GM12878 (cell line): Measurements from ENCODE around the gene HOXD9. TPM values are rescaled to one million over a fixed set of nuclear protein-coding genes. Genes with fewer than 3 reads are reported as not detected.

Source experiments
- ATAC-seq: fragments of 200-7000 bp; cut with Tn5 transposase; 3 replicates; pipeline ENCODE4 v1.9.1; 2020; ENCODE audit warnings: mild to moderate bottlenecking, moderate library complexity
- BruUV-seq: library from RNA; stranded (reverse); fragments of 400-500 nt; replicated peaks from 2 replicates; lab custom pipeline; 2021; lab: Mats Ljungman, UMichigan
- CTCF ChIA-PET: fragments of 300-600 bp; sonication (Branson Sonifier 250); formaldehyde crosslinking; extraction: SDS; loops from one replicate; lab custom pipeline; 2021; ENCODE audit warnings: inconsistent platforms; lab: Yijun Ruan, JAX
- POLR2A ChIA-PET: fragments of 350-600 bp; formaldehyde crosslinking; extraction: SDS; loops from one replicate; lab custom pipeline; 2021; ENCODE audit warnings: inconsistent platforms; lab: Charles Lee
- RAD21 ChIA-PET: fragments of 300-600 bp; sonication (Branson Sonifier 250); formaldehyde crosslinking; loops from one replicate; lab custom pipeline; 2023; ENCODE audit warnings: antibody characterized with exemption; ENCODE audit not compliant: unreplicated experiment; lab: Charles Lee
- SMC1A ChIA-PET: fragments of 300-600 bp; sonication (Branson Sonifier 250); formaldehyde crosslinking; loops from one replicate; lab custom pipeline; 2023; ENCODE audit not compliant: unreplicated experiment, uncharacterized antibody; lab: Charles Lee
- DNase-seq: peaks from one replicate; pipeline ENCODE4 v3.0.0-alpha.2; 2011; ENCODE audit warnings: low read depth, low spot score
- FAIRE-seq: peaks from 3 replicates; lab custom pipeline; 2011; peaks lifted over from hg19 to GRCh38; lab: Jason Lieb, UNC
- H2AFZ ChIP-seq: 2 replicates; pipeline ENCODE4 v1.6.0; 2011; ENCODE audit warnings: low read depth, low read length, control low read depth; ENCODE audit not compliant: control insufficient read depth
- H3K27ac ChIP-seq: 2 replicates; pipeline ENCODE4 v1.5.1; 2011; ENCODE audit warnings: control low read depth; ENCODE audit not compliant: control insufficient read depth, insufficient read depth
- H3K27me3 ChIP-seq, 2 experiments: replicated peaks in 1 of 2; 2 replicates each; pipeline versions ENCODE4 v1.6.0 to v1.6.1; 2011; ENCODE audit warnings: low read length in 1 of 2; ENCODE audit not compliant: control insufficient read depth in 2 of 2, insufficient read depth in 2 of 2
- H3K36me3 ChIP-seq, 2 experiments: 2 replicates each; pipeline ENCODE4 v1.5.1; 2011; ENCODE audit warnings: low read length in 1 of 2; ENCODE audit not compliant: control insufficient read depth in 2 of 2, insufficient read depth in 2 of 2
- H3K4me1 ChIP-seq: 2 replicates; pipeline ENCODE4 v1.6.1; 2011; ENCODE audit warnings: mild to moderate bottlenecking, low read length, moderate library complexity, mixed read lengths; ENCODE audit not compliant: control insufficient read depth, insufficient read depth
- H3K4me2 ChIP-seq: 2 replicates; pipeline ENCODE4 v1.6.0; 2011; ENCODE audit warnings: control low read depth; ENCODE audit not compliant: control insufficient read depth, insufficient read depth
- H3K4me3 ChIP-seq: fragments of 200-600 bp; sonication (generic); 2 replicates; pipeline ENCODE4 v1.5.1; 2016
- H3K79me2 ChIP-seq: 2 replicates; pipeline ENCODE4 v1.6.0; 2011; ENCODE audit warnings: low read length; ENCODE audit not compliant: control insufficient read depth, insufficient read depth
- H3K9ac ChIP-seq: 2 replicates; pipeline ENCODE4 v1.8.0; 2011; ENCODE audit warnings: low read length, control low read depth, mixed read lengths; ENCODE audit not compliant: control insufficient read depth, insufficient read depth
- H3K9me3 ChIP-seq: replicated peaks from 3 replicates; pipeline ENCODE4 v1.5.1; 2011; ENCODE audit warnings: mild to moderate bottlenecking, low read length; ENCODE audit not compliant: control insufficient read depth, insufficient read depth
- H4K20me1 ChIP-seq: 2 replicates; pipeline ENCODE4 v1.6.0; 2011; ENCODE audit not compliant: control insufficient read depth, insufficient read depth
- CREM ChIP-seq: IDR thresholded peaks from 2 replicates; pipeline ENCODE4 v1.6.1; 2014; ENCODE audit warnings: antibody characterized with exemption, low read depth
- EP300 ChIP-seq, 2 experiments: fragments of 150-350 bp in 1 of 2; IDR thresholded peaks; 2 replicates each; pipeline ENCODE4 v1.6.1; 2011 to 2012; ENCODE audit warnings: low read depth in 2 of 2, low read length in 2 of 2, borderline replicate concordance in 1 of 2, improper control_type of control experiment in 1 of 2, inconsistent platforms in 1 of 2; ENCODE audit not compliant: control insufficient read depth in 1 of 2
- NFIC ChIP-seq: IDR thresholded peaks from 2 replicates; pipeline ENCODE4 v1.6.1; 2012; ENCODE audit warnings: low read depth, mild to moderate bottlenecking, inconsistent platforms, low read length, moderate library complexity
- POLR2AphosphoS2 ChIP-seq: IDR thresholded peaks from 2 replicates; pipeline ENCODE4 v1.6.1; 2011; ENCODE audit warnings: low read depth, mild to moderate bottlenecking, low read length, improper control_type of control experiment, moderate library complexity
- RELB ChIP-seq: fragments of 450-650 bp; IDR thresholded peaks from 2 replicates; pipeline ENCODE4 v1.6.1; 2017; ENCODE audit warnings: low read depth, mild to moderate bottlenecking, moderate library complexity
- SMAD1 ChIP-seq: fragments of 450-650 bp; IDR thresholded peaks from 2 replicates; pipeline ENCODE4 v1.6.1; 2018; ENCODE audit warnings: mild to moderate bottlenecking, low read depth; ENCODE audit not compliant: partially characterized antibody
- TCF3 ChIP-seq: IDR thresholded peaks from 2 replicates; pipeline ENCODE4 v1.6.1; 2012; ENCODE audit warnings: low read depth, mild to moderate bottlenecking, low read length, borderline replicate concordance; ENCODE audit not compliant: insufficient read depth
- ZNF384 ChIP-seq: IDR thresholded peaks from 2 replicates; pipeline ENCODE4 v1.6.1; 2012; ENCODE audit warnings: low read depth, mild to moderate bottlenecking, low read length, improper control_type of control experiment, borderline replicate concordance
- WGBS: methylation state at CpG from one replicate; pipeline ENCODE4 v1.1.6; 2016; ENCODE audit warnings: low lambda C conversion rate; ENCODE audit not compliant: insufficient replicate concordance, insufficient coverage; ENCODE audit errors: missing lambda C conversion rate; 5-methylcytosine and 5-hydroxymethylcytosine counted together
- in situ Hi-C: fragments of 300-500 bp; cut with MboI; formaldehyde crosslinking; loops from 9 replicates; pipeline ENCODE4 v1.14.3; 2018; ENCODE audit warnings: mixed read lengths
- intact Hi-C: fragments of 100-400 bp; cut with micrococcal nuclease; formaldehyde crosslinking; loops from one replicate; pipeline ENCODE4 v1.14.2; 2022; ENCODE audit not compliant: unreplicated experiment
- polyA plus RNA-seq, 11 experiments: library from polyadenylated mRNA; depleted of rRNA in 4 of 11; unstranded in 6 of 11; stranded (reverse) in 5 of 11; fragments of >200 nt; fragmentation: Nextera tagmentation in 4 of 11; fragmentation: Illumina TruSeq in 1 of 11; extraction: Ambion mirVana in 4 of 11; extraction: Trizol in 1 of 11; gene quantifications; 1 replicate in 1 of 11; 2 replicates in 10 of 11; pipeline versions ENCODE4 v1.2.1 to v1.2.3, GENCODE V29; 2011 to 2016; ENCODE audit warnings: inconsistent platforms in 2 of 11, missing spikeins in 2 of 11, low read depth in 1 of 11
- total RNA-seq, 4 experiments: library from RNA; depleted of rRNA in 3 of 4; stranded (reverse); fragments of >200 nt in 3 of 4; fragmentation: Illumina TruSeq in 1 of 4; extraction: Trizol in 1 of 4; gene quantifications; 2 replicates each; pipeline versions ENCODE4 v1.2.1 to v1.2.3, GENCODE V29; 2013 to 2021
- TF ChIP-seq, protein P1 (sequence below): fragments of 450-650 bp; formaldehyde crosslinking; IDR thresholded peaks from 2 replicates; pipeline ENCODE4 v1.4.0; 2022; ENCODE audit warnings: mild to moderate bottlenecking, moderate library complexity

Gene HOXD9
- total and polyA plus RNA-seq, 10 of the 15 experiments (the other 5 are each of a cell fraction or from before 2014, with no cell fraction given): not detected

DNA sequence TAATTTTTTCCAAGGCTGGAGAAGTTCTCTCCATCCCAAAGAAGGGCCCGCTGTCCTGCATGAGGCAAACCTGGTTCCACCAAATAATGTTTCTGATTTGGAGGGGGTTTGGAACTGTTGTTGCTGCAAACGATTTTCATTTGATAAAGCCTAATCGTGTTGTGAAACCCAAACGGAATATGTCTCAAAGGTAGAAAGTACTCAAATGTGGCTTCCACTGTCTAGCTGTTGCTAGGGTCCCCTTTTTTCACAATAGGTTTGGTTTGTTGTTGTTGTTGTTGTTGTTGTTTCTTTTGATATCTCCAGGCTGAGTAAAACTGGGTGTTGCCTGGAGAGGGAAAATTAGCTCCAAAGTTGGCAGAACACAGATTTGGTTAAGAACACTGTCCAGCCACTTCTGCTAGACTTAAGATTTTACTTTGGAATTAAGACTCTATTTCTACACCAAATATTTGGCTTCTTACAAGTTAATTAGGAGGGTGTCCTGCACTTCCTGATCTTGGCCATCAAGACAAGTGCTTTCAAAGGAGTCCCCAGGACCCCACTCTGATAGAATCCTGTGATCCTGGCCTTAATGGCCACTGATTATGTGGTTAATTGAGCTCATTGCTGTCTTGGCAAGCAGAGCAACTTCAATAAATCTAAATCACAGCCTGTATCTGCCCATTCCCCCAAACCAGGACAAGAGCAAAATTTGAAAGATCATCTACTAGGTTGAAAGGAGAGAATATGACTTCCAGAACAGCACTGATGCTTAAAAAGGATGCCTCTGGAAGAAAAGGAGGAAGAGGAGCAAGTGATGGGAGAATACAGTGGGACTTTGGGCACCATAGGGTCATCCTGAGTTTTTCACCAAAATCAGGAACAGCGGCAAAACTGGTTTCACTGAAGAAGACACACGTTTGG lies 33.3 kb upstream of the HOXD9 start:
- POLR2A ChIA-PET: no interaction called here
- Histone ChIP-seq H3K27me3 (peaks cover 14 to 32% of the 10 kb centered on the region in 2 experiments), H3K4me3 (no peak overlapping the region), H4K20me1 (no peaks in the 10 kb centered on the region), H3K9me3 (no peaks in the 10 kb centered on the region; the same call in 2 of the 3 replicates), H3K79me2 (no peaks in the 10 kb centered on the region), H3K36me3 (no peaks in the 10 kb centered on the region), H3K4me2 (no peak overlapping the region), H3K27ac (no peak overlapping the region), H2AFZ (no peak overlapping the region), H3K9ac (no peak overlapping the region), H3K4me1 (no peaks in the 10 kb centered on the region)
- SMC1A ChIA-PET: interaction anchor here (0.7 to 1.3 kb wide), 3 partner anchors 8 to 672 kb away, joined by 3 read pairs; no protein-coding TSS in a partner anchor
- intact Hi-C loops: loop anchor here (10.0 kb wide), 1 partner anchor 204 kb away; no protein-coding TSS in a partner anchor
- ATAC-seq (no peak), FAIRE-seq (no peak), DNase-seq (no peak)
- WGBS: 40% methylated on average over 6 of the region's 6 CpGs
- no TSS peak for BruUV-seq
- TF ChIP-seq TCF3: no peak
- TF ChIP-seq POLR2AphosphoS2: no peak
- TF ChIP-seq SMAD1: no peak
- TF ChIP-seq, protein P1, sequence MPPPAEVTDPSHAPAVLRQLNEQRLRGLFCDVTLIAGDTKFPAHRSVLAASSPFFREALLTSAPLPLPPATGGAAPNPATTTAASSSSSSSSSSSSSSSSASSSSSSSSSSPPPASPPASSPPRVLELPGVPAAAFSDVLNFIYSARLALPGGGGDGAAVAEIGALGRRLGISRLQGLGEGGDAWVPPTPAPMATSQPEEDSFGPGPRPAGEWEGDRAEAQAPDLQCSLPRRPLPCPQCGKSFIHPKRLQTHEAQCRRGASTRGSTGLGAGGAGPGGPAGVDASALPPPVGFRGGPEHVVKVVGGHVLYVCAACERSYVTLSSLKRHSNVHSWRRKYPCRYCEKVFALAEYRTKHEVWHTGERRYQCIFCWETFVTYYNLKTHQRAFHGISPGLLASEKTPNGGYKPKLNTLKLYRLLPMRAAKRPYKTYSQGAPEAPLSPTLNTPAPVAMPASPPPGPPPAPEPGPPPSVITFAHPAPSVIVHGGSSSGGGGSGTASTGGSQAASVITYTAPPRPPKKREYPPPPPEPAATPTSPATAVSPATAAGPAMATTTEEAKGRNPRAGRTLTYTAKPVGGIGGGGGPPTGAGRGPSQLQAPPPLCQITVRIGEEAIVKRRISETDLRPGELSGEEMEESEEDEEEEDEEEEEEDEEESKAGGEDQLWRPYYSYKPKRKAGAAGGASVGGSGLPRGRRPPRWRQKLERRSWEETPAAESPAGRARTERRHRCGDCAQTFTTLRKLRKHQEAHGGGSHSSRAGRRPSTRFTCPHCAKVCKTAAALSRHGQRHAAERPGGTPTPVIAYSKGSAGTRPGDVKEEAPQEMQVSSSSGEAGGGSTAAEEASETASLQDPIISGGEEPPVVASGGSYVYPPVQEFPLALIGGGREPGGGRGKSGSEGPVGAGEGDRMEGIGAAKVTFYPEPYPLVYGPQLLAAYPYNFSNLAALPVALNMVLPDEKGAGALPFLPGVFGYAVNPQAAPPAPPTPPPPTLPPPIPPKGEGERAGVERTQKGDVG (CRISPR knock-in tag): no peak
- TF ChIP-seq CREM: no peak
- TF ChIP-seq ZNF384: no peak
- TF ChIP-seq RELB: no peak
- TF ChIP-seq EP300 (IDR thresholded peaks at IDR 0.05; ENCODE audit: borderline replicate concordance in 1 of 2, control insufficient read depth in 1 of 2, low read depth in 2 of 2, low read length in 2 of 2): no peak
- no peak for TF ChIP-seq NFIC
- RAD21 ChIA-PET: interaction anchor here (2.4 kb wide), 1 partner anchor 399 kb away, joined by 9 read pairs; no protein-coding TSS in a partner anchor
- CTCF ChIA-PET: interaction anchor here (1.1 to 2.2 kb wide), 6 partner anchors 9 to 838 kb away, joined by 3 to 15 read pairs (median 4); no protein-coding TSS in a partner anchor
- in situ Hi-C loops: no loop called here
